LNCAP (cell line): Measurements from ENCODE around the gene MCCD1.
A peak's percentile ranks its signal among the peaks of the same experiment; 100 is the strongest.

Source experiments
- TF ChIP-seq, protein P1 (sequence below): fragments of 450-650 bp; IDR thresholded peaks from 2 replicates; pipeline ENCODE4 v1.5.1; 2017; ENCODE audit warnings: mild to moderate bottlenecking

MCCD1 gene

DNA sequence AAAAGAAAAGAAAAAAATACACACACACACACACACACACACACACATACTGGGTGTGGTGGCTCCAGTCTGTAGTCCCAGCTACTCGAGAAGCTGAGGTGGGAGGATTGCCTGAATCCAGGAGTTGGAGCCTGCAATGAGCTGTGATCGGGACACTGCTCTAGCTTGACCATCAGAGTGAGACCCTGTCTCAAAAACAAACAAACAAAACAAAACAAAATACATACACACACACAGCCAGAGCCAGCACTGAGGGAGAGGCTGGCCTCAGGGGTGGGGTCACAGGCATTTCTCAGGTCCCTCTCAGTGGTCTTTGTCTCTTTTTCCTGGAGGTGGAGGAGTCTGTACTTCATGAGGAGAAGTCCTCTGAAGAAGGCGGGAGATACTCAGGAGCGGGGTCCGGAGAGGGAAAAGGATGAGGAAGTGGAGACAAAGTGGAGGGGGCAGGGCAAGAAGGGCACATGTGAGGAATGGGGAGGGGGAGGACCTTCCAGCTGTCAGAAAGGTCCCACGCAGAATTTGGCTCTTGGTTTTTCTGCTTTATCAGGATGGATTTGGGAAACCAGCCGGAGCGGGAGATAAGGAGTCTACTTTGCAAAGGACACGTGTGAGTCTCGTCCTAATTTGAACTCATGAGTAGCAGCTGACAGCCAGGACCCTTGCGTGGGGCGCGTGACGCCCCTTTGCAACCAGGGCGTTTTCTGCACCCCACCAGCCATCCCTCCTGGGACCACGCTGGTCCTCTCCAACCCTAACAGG lies 38.5 kb upstream of the MCCD1 start:
- TF ChIP-seq, protein P1, sequence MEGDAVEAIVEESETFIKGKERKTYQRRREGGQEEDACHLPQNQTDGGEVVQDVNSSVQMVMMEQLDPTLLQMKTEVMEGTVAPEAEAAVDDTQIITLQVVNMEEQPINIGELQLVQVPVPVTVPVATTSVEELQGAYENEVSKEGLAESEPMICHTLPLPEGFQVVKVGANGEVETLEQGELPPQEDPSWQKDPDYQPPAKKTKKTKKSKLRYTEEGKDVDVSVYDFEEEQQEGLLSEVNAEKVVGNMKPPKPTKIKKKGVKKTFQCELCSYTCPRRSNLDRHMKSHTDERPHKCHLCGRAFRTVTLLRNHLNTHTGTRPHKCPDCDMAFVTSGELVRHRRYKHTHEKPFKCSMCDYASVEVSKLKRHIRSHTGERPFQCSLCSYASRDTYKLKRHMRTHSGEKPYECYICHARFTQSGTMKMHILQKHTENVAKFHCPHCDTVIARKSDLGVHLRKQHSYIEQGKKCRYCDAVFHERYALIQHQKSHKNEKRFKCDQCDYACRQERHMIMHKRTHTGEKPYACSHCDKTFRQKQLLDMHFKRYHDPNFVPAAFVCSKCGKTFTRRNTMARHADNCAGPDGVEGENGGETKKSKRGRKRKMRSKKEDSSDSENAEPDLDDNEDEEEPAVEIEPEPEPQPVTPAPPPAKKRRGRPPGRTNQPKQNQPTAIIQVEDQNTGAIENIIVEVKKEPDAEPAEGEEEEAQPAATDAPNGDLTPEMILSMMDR: no peak

DNA sequence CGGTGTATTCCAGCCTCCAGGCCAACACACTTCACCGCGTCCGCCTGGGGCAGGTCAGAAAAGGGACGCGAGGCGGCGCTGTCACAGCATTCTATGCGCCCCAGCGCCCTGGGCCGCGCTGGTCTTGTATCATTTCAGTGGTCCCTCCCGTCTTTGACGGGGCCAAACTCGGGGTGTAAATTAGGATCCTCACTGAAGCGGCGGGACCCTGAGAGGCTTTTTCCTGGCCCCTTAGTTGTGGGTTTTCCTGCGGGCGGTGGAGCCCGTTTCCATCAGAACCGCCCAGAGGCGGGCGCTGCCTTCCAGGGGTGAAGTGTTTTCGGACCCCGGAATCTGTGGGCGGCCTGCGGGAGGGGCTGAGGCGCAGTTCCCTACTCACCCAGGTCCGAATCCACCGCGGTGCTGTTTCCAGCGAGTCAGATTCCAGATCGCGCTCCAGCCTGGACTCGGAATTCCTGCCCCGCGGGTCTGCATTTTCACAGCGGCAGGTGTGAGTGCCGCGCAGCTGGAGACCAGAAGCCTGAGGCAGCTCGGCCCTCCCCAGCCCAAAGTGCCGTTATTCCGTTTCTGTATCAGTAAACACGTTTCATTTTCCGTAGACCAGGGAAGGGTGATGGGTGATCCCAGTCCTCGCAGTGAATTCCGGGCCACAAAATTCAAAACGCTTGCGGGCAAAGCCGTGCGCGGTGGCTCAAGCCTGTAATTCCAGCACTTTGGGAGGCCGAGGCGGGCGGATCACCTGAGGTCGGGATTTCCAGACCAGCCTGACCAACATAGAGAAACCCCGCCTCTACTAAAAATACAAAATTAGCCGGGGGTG lies 34.7 kb upstream of the MCCD1 start:
- TF ChIP-seq, protein P1: peak; percentile 79

DNA sequence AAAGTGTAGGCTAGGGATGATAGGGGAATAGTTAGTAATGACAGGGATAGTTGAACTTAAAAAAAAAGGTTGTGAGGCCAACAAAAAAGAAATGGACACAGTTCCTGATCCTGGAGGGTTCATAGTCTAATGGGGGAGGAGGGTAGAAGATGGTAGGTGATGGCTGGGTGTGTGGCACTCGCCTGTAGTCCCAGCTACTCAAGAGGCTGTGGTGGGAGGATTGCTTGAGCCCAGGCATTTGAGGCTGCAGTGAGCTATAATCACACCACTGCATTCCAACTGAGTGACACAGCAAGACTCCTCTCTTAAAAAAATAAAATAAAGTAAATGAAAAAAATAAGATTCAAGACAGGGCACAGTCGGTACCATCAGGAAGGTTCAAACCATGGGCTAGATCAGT lies 33.2 kb upstream of the MCCD1 start:
- TF ChIP-seq, protein P1: no peak

DNA sequence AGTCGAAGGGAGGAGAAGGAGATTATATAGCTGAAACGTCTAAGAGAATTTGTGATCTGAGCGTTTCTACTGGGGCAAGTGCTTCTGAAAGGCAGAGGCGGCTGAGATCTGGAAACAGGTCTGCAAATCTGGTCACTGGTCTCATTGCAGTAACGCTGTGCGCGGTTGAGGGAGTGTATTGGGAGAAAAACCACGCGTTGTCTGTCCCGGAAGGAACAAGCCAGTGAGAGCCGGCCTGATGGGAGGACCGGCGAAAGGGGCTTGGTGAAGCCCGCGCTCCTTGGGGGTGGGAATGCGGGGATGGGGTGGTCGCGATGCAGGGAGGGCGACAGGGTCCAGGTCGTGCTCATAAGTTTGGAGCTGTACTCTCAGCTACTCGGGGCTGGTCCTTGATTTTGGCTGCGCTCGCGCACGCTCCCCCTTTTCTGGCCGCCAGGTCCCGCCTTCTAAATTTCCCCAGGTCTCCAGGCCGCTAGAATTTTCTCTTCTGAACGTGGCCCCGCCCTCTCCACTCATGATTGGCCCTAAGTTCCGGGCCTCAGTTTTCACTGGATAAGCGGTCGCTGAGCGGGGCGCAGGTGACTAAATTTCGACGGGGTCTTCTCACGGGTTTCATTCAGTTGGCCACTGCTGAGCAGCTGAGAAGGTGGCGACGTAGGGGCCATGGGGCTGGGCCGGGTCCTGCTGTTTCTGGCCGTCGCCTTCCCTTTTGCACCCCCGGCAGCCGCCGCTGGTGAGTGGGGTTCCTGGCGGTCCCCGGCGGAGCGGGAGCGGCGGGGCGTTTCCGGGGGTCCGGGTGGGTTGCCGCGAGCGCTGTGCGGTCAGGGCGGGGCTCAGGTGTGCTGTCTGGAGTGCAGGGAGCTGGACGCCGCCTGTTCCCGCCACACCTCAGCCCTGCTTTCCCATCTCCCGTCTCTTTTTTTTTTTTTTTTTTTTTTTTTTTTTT lies 31.0 kb upstream of the MCCD1 start, which contains the start of gene MICB:
Gene MICB, plus strand, starts transcription at position 615 of the 946 bp plus-strand sequence. Its CDS starts 49 bp downstream, at position 664.
- TF ChIP-seq, protein P1: no peak

DNA sequence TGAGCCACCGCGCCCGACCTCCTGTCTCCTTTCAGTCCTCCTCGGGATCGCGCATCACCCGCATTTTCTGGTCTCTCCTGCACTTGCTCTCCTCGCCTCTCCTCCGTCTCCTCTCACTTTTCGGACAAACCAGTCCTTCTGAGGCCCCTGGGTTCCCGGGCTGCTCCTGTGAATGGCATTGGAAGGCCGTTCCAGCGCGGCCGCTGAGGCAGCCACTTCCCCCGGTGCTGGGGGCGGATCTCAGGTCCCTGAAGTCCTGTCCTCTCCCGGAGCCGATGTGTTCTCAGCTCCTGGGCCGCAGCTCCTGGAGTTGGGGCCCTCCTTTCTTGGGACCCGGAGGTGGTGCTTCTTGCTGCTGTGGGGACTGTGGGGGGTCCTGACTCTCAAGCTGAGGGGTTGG lies 30.0 kb upstream of the MCCD1 start:
- TF ChIP-seq, protein P1: no peak

DNA sequence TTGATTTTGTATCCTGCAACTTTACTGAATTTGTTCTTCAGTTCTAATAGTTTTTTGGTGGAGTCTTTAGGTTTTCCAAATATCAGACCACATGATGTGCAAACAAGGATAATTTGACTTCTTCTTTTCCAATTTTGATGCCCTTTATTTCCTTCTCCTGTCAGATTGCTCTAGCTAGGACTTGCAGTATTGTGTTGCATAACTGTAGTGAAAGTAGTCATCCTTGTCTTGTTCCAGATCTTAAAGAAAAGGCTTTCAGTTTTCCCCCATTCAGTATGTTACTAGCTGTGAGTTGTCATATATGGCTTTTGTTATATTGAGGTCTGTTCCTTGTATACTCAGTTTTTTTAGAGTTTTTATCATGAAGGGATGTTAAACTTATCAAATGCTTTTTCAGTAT lies 26.2 kb upstream of the MCCD1 start:
- TF ChIP-seq, protein P1: no peak

DNA sequence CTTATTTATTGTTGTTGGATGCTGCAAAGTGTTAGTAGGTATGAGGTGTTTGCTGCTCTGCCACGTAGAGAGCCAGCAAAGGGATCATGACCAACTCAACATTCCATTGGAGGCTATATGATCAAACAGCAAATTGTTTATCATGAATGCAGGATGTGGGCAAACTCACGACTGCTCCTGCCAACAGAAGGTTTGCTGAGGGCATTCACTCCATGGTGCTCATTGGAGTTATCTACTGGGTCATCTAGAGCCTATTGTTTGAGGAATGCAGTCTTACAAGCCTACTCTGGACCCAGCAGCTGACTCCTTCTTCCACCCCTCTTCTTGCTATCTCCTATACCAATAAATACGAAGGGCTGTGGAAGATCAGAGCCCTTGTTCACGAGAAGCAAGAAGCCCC lies 18.8 kb upstream of the MCCD1 start:
- TF ChIP-seq, protein P1: no peak
